NOMO-1 treated with DMSO at 0.1 percent for 48 hours (cell line): Measurements from ENCODE around the gene ERBB2.
"Not testable (repeated sequence)": the region's sequence is repeated elsewhere in the genome, so short reads cannot be mapped to it uniquely, and the experiment has no call there.

Experiments used
- DNase-seq: peaks from one replicate; lab custom pipeline; 2025; ENCODE audit not compliant: unreplicated experiment; lab: John Stamatoyannopoulos, UW

The ERBB2 gene

GRCh38 chr17:39757931-39758873 lies 58.3 kb downstream of the ERBB2 start:
- peak; percentile 23 for DNase-seq

GRCh38 chr17:39759204-39759603 lies 59.3 kb downstream of the ERBB2 start:
- DNase-seq, result no peak

GRCh38 chr17:39761861-39762496 lies 62.1 kb downstream of the ERBB2 start:
- no peak for DNase-seq

GRCh38 chr17:39763051-39763820 lies 63.4 kb downstream of the ERBB2 start:
- no peak for DNase-seq

- not testable (repeated sequence) for DNase-seq
Observed at GRCh38 chr17:39764171-39764570, 64.3 kb downstream of the ERBB2 start.

GRCh38 chr17:39765175-39765574 lies 65.3 kb downstream of the ERBB2 start:
- DNase-seq, result no peak

GRCh38 chr17:39765766-39766165 lies 65.9 kb downstream of the ERBB2 start:
- no peak for DNase-seq

DNA sequence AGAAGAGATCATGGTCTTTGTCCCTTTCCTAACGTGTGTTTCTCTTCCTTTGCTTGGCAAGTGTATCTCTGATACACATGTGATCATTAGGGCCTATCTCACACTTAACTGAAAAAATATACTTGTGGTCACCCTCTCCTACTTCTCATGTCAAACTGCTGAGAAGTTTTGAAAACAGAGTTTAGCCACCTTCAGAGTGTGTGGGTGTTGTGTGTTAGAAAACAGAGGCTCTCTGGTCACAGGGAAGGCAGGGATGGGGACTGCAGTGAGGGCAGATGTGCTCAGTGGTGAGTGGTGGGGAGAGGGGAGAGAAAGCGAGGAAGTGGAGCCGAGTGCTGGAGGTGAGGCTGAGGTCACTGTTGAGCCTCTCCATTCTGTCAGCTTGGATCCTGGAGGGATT lies 67.3 kb downstream of the ERBB2 start:
- DNase-seq, result no peak

DNA sequence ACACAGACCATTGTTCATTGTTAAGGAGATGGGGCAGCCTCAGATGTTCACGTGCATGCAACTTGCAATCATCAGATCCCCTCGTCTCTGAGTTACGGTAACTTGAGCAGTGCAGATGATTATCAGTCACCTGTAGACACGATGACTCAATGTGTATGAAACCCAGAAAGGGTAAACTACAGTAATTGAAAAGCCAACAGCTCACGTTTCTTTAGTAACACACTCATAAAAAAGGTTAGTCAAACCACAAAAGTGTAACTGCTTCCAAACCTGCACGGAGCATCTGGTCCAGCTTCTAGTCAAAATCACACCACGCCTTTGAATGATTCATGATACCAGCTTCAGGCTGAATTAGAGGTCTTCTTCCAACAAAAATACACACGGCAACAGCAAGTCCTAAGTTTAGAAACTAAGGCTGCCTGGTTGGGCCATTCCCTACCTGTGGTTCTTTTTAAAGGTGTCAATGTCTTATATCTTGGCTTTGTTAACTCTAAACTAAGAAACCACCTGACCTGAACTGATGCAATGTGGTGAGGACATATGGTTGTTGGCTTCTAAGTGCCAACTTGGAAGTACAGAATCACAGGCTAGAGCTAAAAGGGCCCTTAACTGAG lies 70.2 kb downstream of the ERBB2 start:
- DNase-seq, result no peak

DNA sequence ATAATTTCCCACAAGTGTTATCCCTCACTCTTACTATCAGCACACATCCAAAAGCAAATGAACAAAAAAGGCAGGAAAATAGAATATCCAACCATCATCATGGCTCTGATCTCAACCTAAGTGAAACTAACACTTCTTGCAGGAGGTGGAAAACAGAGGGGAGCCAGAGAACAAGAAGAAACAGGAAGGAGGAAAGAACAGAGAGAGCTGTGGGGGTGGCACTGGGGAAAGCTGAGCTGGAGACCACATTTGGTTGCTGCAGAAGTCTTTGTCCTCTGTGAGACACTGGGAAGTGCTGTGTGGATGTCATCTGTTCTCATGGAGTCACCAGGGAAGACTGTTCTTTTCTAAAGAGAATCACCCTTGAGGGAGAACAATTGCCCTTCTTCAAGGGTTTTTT lies 72.6 kb downstream of the ERBB2 start:
- DNase-seq, result no peak

DNA sequence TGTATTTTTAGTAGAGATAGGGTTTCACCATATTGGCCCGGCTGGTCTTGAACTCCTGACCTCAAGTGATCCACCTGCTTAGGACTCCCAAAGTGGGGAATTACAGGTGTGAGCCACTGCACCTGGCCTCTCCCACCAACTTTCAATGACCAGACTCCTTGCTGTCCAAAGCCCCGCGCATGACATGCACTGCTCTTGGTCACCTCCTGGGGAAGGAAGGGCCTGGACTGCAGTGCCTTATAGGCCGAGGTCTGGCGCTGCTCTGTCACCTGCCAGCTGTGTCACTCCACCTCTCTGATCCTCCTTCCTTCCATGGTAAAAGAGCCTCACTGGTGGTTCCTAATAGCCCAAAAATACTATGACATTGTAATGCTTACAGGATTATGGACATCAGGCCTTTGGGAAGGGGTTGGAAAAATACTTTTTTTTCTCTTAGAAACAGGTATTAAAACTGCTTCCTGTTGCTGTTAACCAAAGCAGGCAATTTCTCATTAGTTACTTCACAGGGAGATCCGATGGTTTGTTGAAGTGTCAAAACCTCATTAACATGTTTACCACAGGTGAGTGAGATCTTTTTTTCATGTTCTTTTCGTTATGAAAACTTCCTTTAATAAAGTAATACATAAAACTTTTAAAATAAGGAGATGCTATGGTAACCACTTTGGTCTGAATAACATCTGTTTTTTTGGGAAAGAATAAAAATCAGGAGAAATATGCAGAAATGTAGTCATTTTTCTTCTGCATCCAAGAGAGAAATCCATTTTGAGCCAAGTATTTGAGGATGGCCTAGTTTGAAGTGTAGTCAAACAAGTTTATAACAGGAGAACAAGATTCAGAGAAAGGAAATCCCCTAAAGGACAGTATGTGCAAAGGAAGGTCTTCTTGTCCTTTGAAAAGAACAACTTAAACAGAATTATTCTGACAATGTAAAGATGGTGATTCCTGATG lies 73.4 kb downstream of the ERBB2 start:
- no peak for DNase-seq

DNA sequence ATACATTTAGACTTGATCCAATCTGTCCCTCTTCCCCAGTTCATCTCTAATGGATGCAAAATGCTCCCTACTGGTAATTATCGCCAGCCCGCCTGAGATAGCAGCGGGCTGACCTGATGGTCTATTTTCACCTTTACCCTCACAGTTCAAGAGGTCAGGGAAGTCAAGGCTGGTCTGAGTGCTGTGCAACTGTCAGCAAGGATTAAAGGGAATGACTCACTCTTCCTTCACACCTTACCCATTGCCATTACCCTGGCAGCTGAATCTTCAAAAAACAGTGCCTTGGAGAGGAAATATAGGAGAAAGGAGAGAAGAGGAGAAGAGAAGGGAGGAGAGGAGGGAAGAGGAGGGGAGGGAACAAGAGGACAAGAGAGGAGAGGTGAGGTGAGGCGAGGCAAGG lies 74.2 kb downstream of the ERBB2 start:
- DNase-seq, result no peak

DNA sequence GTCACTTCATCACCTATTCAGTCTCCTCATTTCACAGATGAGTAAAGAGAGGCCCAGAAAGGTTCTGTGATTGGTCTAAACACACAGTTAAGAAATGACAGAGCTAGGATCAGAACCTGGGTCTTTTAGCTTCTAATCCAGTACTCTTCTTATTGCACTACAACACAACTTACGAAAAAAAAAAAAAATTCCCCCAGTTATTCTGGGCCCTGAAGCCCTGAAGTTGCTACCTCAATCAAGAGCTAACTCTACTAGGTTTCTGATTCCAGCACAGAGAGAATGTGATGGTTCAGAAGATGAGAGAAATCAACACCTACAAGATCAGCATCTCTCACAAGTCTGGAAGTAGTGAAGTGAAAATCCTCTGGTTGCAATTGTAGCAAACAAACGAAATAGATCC lies 75.2 kb downstream of the ERBB2 start:
- no peak for DNase-seq

- no peak for DNase-seq
Observed at GRCh38 chr17:39776252-39776651, 76.4 kb downstream of the ERBB2 start.

- peak; percentile 16 for DNase-seq
Observed at GRCh38 chr17:39777534-39778365, 77.9 kb downstream of the ERBB2 start.
